HepG2 (cell line): ENCODE measurements around the gene CRTC2. TPM values are rescaled to one million over a fixed set of nuclear protein-coding genes. Genes with fewer than 3 reads are reported as not detected.

Experiments used
- FOXC1 ChIP-seq: sonication (generic); formaldehyde crosslinking; IDR thresholded peaks from 2 replicates; pipeline ENCODE4 v1.8.0; 2022; ENCODE audit warnings: mild to moderate bottlenecking, missing genetic modification reagents, borderline replicate concordance
- HOMEZ ChIP-seq: IDR thresholded peaks from 2 replicates; pipeline ENCODE4 v1.6.1; 2016; ENCODE audit warnings: low read depth
- JUNB ChIP-seq: sonication (generic); formaldehyde crosslinking; IDR thresholded peaks from 2 replicates; pipeline ENCODE4 v1.8.0; 2022; ENCODE audit warnings: missing genetic modification reagents, mild to moderate bottlenecking, borderline replicate concordance
- KLF6 ChIP-seq: IDR thresholded peaks from 2 replicates; pipeline ENCODE4 v1.8.0; 2016; ENCODE audit warnings: missing biosample characterization, missing genetic modification reagents
- MXI1 ChIP-seq: IDR thresholded peaks from 3 replicates; pipeline ENCODE4 v1.6.1; 2012; ENCODE audit warnings: low read depth, low read length, inconsistent platforms, borderline replicate concordance
- NPAS2 ChIP-seq: sonication (generic); formaldehyde crosslinking; IDR thresholded peaks from 2 replicates; pipeline ENCODE4 v1.8.0; 2022; ENCODE audit warnings: mild to moderate bottlenecking, missing genetic modification reagents, borderline replicate concordance
- RORA ChIP-seq: sonication (generic); formaldehyde crosslinking; IDR thresholded peaks from 2 replicates; pipeline ENCODE4 v1.5.0; 2020; ENCODE audit warnings: mild to moderate bottlenecking, missing genetic modification reagents, moderate library complexity
- ZBTB7B ChIP-seq: sonication (generic); formaldehyde crosslinking; IDR thresholded peaks from 2 replicates; pipeline ENCODE4 v1.4.0; 2020; ENCODE audit warnings: missing genetic modification reagents
- ZNF607 ChIP-seq: sonication (generic); formaldehyde crosslinking; IDR thresholded peaks from 2 replicates; pipeline ENCODE4 v1.5.1; 2020; ENCODE audit warnings: missing genetic modification reagents, mild to moderate bottlenecking, borderline replicate concordance
- ZNF609 ChIP-seq: sonication (generic); formaldehyde crosslinking; IDR thresholded peaks from 2 replicates; pipeline ENCODE4 v1.4.0; 2020; ENCODE audit warnings: mild to moderate bottlenecking, missing genetic modification reagents, borderline replicate concordance
- ZNF652 ChIP-seq: IDR thresholded peaks from 2 replicates; pipeline ENCODE4 v1.6.1; 2016; ENCODE audit warnings: low read depth, borderline replicate concordance
- ZNF678 ChIP-seq: sonication (generic); formaldehyde crosslinking; IDR thresholded peaks from 2 replicates; pipeline ENCODE4 v1.4.0; 2020; ENCODE audit warnings: mild to moderate bottlenecking, missing genetic modification reagents
- ZNF703 ChIP-seq: sonication (generic); formaldehyde crosslinking; IDR thresholded peaks from 2 replicates; pipeline ENCODE4 v1.5.1; 2020; ENCODE audit warnings: missing genetic modification reagents, mild to moderate bottlenecking, moderate library complexity, borderline replicate concordance
- polyA plus RNA-seq, 8 experiments: library from polyadenylated mRNA; depleted of rRNA in 3 of 8; stranded (reverse) in 7 of 8; unstranded in 1 of 8; fragments of >200 nt; fragmentation: Illumina TruSeq in 4 of 8; extraction: Trizol in 4 of 8; gene quantifications; 2 replicates each; pipeline versions ENCODE4 v1.2.1 to v1.2.3, GENCODE V29; 2011 to 2016; ENCODE audit warnings: low read depth in 4 of 8, missing spikeins in 1 of 8, mixed read lengths in 1 of 8; ENCODE audit not compliant: insufficient read depth in 1 of 8
- total RNA-seq, 5 experiments: library from RNA; depleted of rRNA; stranded (reverse); fragments of >200 nt; fragmentation: Illumina TruSeq; extraction: Trizol; gene quantifications; 2 replicates each; pipeline ENCODE4 v1.2.3, GENCODE V29; 2016; ENCODE audit warnings: low read depth in 1 of 5
- TF ChIP-seq, protein P1 (sequence below): sonication (generic); formaldehyde crosslinking; IDR thresholded peaks from 2 replicates; pipeline ENCODE4 v1.8.0; 2022; ENCODE audit warnings: mild to moderate bottlenecking, missing genetic modification reagents
- TF ChIP-seq, protein P2 (sequence below): sonication (generic); formaldehyde crosslinking; IDR thresholded peaks from 2 replicates; pipeline ENCODE4 v1.4.0; 2020; ENCODE audit warnings: missing genetic modification reagents, borderline replicate concordance

Gene CRTC2
- total and polyA plus RNA-seq, 2 of the 13 experiments (the other 11 are each of a cell fraction or from before 2014, with no cell fraction given), result 6.1 to 26.7 TPM

GRCh38 chr1:153977250-153978240 is 19.1 kb upstream of the CRTC2 start, which contains the start of gene JTB (continued):
- TF ChIP-seq ZBTB7B (CRISPR knock-in tag) (no peak), ZNF678 (CRISPR knock-in tag) (0 out of 2 replicates have a peak, but pooled peaks have one; percentile 76), ZNF652 (CRISPR knock-in tag) (0 out of 2 replicates have a peak, but pooled peaks have one; percentile 8), MXI1 (peak; percentile 42; the same call in 1 of the 3 replicates), KLF6 (peak; percentile 36; the same call in 1 of the 2 replicates), ZNF609 (CRISPR knock-in tag) (no peak), RORA (CRISPR knock-in tag) (no peak), ZNF607 (peak; percentile 49; the same call in 1 of the 2 replicates), ZNF703 (peak; percentile 24; the same call in 1 of the 2 replicates), FOXC1 (no peak; the same call in 1 of the 2 replicates), HOMEZ (CRISPR knock-in tag) (0 out of 2 replicates have a peak, but pooled peaks have one; percentile 5), JUNB (CRISPR knock-in tag) (no peak), NPAS2 (CRISPR knock-in tag) (no peak)
- TF ChIP-seq, protein P1, sequence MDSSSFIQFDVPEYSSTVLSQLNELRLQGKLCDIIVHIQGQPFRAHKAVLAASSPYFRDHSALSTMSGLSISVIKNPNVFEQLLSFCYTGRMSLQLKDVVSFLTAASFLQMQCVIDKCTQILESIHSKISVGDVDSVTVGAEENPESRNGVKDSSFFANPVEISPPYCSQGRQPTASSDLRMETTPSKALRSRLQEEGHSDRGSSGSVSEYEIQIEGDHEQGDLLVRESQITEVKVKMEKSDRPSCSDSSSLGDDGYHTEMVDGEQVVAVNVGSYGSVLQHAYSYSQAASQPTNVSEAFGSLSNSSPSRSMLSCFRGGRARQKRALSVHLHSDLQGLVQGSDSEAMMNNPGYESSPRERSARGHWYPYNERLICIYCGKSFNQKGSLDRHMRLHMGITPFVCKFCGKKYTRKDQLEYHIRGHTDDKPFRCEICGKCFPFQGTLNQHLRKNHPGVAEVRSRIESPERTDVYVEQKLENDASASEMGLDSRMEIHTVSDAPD (CRISPR knock-in tag), result no peak
- TF ChIP-seq, protein P2, sequence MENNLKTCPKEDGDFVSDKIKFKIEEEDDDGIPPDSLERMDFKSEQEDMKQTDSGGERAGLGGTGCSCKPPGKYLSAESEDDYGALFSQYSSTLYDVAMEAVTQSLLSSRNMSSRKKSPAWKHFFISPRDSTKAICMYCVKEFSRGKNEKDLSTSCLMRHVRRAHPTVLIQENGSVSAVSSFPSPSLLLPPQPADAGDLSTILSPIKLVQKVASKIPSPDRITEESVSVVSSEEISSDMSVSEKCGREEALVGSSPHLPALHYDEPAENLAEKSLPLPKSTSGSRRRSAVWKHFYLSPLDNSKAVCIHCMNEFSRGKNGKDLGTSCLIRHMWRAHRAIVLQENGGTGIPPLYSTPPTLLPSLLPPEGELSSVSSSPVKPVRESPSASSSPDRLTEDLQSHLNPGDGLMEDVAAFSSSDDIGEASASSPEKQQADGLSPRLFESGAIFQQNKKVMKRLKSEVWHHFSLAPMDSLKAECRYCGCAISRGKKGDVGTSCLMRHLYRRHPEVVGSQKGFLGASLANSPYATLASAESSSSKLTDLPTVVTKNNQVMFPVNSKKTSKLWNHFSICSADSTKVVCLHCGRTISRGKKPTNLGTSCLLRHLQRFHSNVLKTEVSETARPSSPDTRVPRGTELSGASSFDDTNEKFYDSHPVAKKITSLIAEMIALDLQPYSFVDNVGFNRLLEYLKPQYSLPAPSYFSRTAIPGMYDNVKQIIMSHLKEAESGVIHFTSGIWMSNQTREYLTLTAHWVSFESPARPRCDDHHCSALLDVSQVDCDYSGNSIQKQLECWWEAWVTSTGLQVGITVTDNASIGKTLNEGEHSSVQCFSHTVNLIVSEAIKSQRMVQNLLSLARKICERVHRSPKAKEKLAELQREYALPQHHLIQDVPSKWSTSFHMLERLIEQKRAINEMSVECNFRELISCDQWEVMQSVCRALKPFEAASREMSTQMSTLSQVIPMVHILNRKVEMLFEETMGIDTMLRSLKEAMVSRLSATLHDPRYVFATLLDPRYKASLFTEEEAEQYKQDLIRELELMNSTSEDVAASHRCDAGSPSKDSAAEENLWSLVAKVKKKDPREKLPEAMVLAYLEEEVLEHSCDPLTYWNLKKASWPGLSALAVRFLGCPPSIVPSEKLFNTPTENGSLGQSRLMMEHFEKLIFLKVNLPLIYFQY (CRISPR knock-in tag), result peak; percentile 41; the same call in 1 of the 2 replicates
